ENCODE results near the gene HS3ST3A1. TPM values are rescaled to one million over a fixed set of nuclear protein-coding genes. Genes with fewer than 3 reads are reported as not detected.
A peak's percentile ranks its signal among the peaks of the same experiment; 100 is the strongest.

Gene HS3ST3A1
- total RNA-seq: 1 to 10 TPM; 2.1 to 4.4 TPM
- polyA plus RNA-seq (ENCODE audit: insufficient read length in 2 of 2): 1 to 10 TPM; 4.0 to 4.2 TPM
- long read RNA-seq, donor 1, transcript HS3ST3A1-201 (2 exons, 2,527 nt): major isoform, 5 of 5 reads
- long read RNA-seq, donor 1, partial matches to known transcripts: 0 of 5 reads
- long read RNA-seq, donor 1, other reads (novel, unspliced or antisense): 0 of 5 reads
- long read RNA-seq, donor 2, partial matches to known transcripts: 0 of 4 reads
- long read RNA-seq, donor 2, other reads (novel, unspliced or antisense): 0 of 4 reads
- long read RNA-seq, donor 3, partial matches to known transcripts: 0 of 1 reads
- long read RNA-seq, donor 3, other reads (novel, unspliced or antisense): 0 of 1 reads
- long read RNA-seq, donor 4, partial matches to known transcripts: 0 of 4 reads
- long read RNA-seq, donor 4, other reads (novel, unspliced or antisense): 0 of 4 reads

DNA sequence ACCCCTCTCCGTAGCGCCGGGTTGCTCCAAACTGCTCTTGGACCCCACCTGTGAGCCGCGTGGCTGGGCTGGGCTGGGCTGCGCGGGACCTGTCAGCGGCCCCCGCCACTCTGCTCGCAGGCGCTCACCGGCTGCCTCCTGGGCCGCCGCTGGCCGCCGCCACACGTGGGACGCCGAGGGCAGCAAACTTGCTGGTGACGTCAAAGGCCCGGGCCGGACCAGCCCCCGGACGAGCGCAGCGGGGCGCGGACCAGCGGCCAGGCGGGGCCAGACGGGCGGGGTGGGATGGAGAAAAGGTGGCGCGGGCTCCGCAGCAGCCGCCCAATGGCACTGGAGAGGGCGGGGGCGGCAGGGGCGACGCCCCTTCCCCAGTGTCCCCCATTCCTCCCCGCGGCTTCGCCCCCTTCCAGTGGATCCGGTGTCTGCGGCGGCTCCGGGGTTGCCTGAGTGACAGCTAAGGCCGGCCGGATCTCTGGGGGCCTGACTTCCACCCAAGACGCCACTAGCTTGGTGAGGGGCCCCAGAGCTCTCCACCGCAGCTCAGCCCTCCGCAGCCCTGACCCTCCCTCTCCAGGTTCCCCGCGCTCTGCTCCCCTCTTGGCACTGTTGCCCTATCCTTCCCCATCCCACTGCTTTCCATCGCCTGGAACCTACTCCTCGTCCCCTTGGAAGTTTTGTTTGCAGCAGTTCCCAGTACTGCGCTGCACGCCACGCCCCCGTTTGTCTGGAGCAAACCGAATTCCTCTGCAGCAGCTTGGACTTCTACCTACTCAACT is at the start of gene HS3ST3A1:
Gene HS3ST3A1 (minus strand): TSS at position 154 of the 776 bp plus-strand sequence. CDS start 800 bp downstream, outside the sequence.
- Histone ChIP-seq H3K4me1 (ENCODE audit: control insufficient read depth, insufficient read depth, low read length) (peaks cover 14% of the 10 kb centered on the region), H3K36me3 (ENCODE audit: control insufficient read depth, insufficient read depth, low read length) (no peaks in the 10 kb centered on the region), H3K27ac (ENCODE audit: low read depth, low read length) (peak within 1 kb of the TSS; percentile 52), H3K9me3 (ENCODE audit: control insufficient read depth, insufficient read depth, low read length) (no peaks in the 10 kb centered on the region), H3K27me3 (ENCODE audit: control insufficient read depth, insufficient read depth, low read length) (peaks cover 35% of the 10 kb centered on the region), H3K4me3 (ENCODE audit: low read depth, low read length) (peak within 1 kb of the TSS; percentile 54)
- WGBS (ENCODE audit: insufficient coverage): under 1% methylated on average over 57 of the region's 61 CpGs
- peak in 3 of 6 donors; percentile 48 to 65 (median 57) for DNase-seq (ENCODE audit: low read depth in 4 of 6, low spot score in 6 of 6)

- Histone ChIP-seq H3K27me3 (ENCODE audit: control insufficient read depth, insufficient read depth, low read length) (no peaks in the 10 kb centered on the region), H3K27ac (ENCODE audit: low read depth, low read length) (no peak overlapping the region), H3K36me3 (ENCODE audit: control insufficient read depth, insufficient read depth, low read length) (no peaks in the 10 kb centered on the region), H3K4me1 (ENCODE audit: control insufficient read depth, insufficient read depth, low read length) (no peaks in the 10 kb centered on the region), H3K9me3 (ENCODE audit: control insufficient read depth, insufficient read depth, low read length) (no peaks in the 10 kb centered on the region), H3K4me3 (ENCODE audit: low read depth, low read length) (no peak overlapping the region)
- no peak for DNase-seq (ENCODE audit: low read depth in 4 of 6, low spot score in 6 of 6)
- WGBS (ENCODE audit: insufficient coverage): 66% methylated on average over 4 of the region's 4 CpGs
Observed at GRCh38 chr17:13650096-13650675, 48.5 kb upstream of the HS3ST3A1 start.

DNA sequence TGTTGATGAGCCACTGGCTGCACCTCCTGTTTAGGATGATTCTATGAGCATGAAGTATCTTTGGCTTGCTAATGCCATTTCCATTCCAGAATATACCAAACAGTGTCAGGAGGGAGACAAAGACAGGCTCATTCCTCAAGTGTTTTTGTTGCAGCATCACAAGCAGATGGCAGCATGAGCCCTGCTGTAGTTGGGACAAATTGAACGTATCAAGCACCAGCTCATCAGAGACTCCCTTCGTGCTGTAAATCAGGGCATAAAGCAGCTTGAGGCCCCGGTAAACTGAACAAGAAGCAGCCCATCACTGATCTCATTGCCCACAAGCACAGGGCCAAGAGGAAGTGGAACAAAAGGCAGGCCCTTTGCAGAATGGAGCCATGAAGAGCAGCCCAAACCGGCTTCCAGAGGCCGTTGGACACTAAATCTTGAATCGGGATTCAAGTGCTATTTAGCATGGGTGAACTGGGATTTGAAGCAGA is 45.9 kb upstream of the HS3ST3A1 start:
- Histone ChIP-seq H3K4me3 (ENCODE audit: low read depth, low read length) (no peak overlapping the region), H3K4me1 (ENCODE audit: control insufficient read depth, insufficient read depth, low read length) (no peaks in the 10 kb centered on the region), H3K9me3 (ENCODE audit: control insufficient read depth, insufficient read depth, low read length) (no peaks in the 10 kb centered on the region), H3K27ac (ENCODE audit: low read depth, low read length) (no peak overlapping the region), H3K27me3 (ENCODE audit: control insufficient read depth, insufficient read depth, low read length) (no peaks in the 10 kb centered on the region), H3K36me3 (ENCODE audit: control insufficient read depth, insufficient read depth, low read length) (no peaks in the 10 kb centered on the region)
- 13% methylated on average over 6 of the region's 6 CpGs for WGBS (ENCODE audit: insufficient coverage)
- peak; percentile 33 to 91 (median 46) for DNase-seq (ENCODE audit: low read depth in 4 of 6, low spot score in 6 of 6)

GRCh38 chr17:13646969-13647542 is 45.3 kb upstream of the HS3ST3A1 start:
- H3K36me3 ChIP-seq (ENCODE audit: control insufficient read depth, insufficient read depth, low read length): no peaks in the 10 kb centered on the region
- DNase-seq (ENCODE audit: low read depth in 4 of 6, low spot score in 6 of 6): no peak
- H3K9me3 ChIP-seq (ENCODE audit: control insufficient read depth, insufficient read depth, low read length): no peaks in the 10 kb centered on the region
- H3K27me3 ChIP-seq (ENCODE audit: control insufficient read depth, insufficient read depth, low read length): no peaks in the 10 kb centered on the region
- no peak overlapping the region for H3K27ac ChIP-seq (ENCODE audit: low read depth, low read length)
- 44% methylated on average over 2 of the region's 5 CpGs for WGBS (ENCODE audit: insufficient coverage)
- no peak overlapping the region for H3K4me3 ChIP-seq (ENCODE audit: low read depth, low read length)
- no peaks in the 10 kb centered on the region for H3K4me1 ChIP-seq (ENCODE audit: control insufficient read depth, insufficient read depth, low read length)

- H3K9me3 ChIP-seq (ENCODE audit: control insufficient read depth, insufficient read depth, low read length): no peaks in the 10 kb centered on the region
- H3K27ac ChIP-seq (ENCODE audit: low read depth, low read length): no peak overlapping the region
- H3K4me1 ChIP-seq (ENCODE audit: control insufficient read depth, insufficient read depth, low read length): no peaks in the 10 kb centered on the region
- no peaks in the 10 kb centered on the region for H3K36me3 ChIP-seq (ENCODE audit: control insufficient read depth, insufficient read depth, low read length)
- no peak for DNase-seq (ENCODE audit: low read depth in 4 of 6, low spot score in 6 of 6)
- H3K27me3 ChIP-seq (ENCODE audit: control insufficient read depth, insufficient read depth, low read length): no peaks in the 10 kb centered on the region
- no peak overlapping the region for H3K4me3 ChIP-seq (ENCODE audit: low read depth, low read length)
- 88% methylated on average over 1 of the region's 2 CpGs for WGBS (ENCODE audit: insufficient coverage)
Observed at GRCh38 chr17:13646411-13646810, 44.7 kb upstream of the HS3ST3A1 start.

- Histone ChIP-seq H3K4me1 (ENCODE audit: control insufficient read depth, insufficient read depth, low read length) (no peaks in the 10 kb centered on the region), H3K9me3 (ENCODE audit: control insufficient read depth, insufficient read depth, low read length) (no peaks in the 10 kb centered on the region), H3K27ac (ENCODE audit: low read depth, low read length) (no peak overlapping the region), H3K27me3 (ENCODE audit: control insufficient read depth, insufficient read depth, low read length) (no peaks in the 10 kb centered on the region), H3K36me3 (ENCODE audit: control insufficient read depth, insufficient read depth, low read length) (no peaks in the 10 kb centered on the region), H3K4me3 (ENCODE audit: low read depth, low read length) (no peak overlapping the region)
- peak in 1 of 6 donors; percentile 23 for DNase-seq (ENCODE audit: low read depth in 4 of 6, low spot score in 6 of 6)
- WGBS (ENCODE audit: insufficient coverage): 58% methylated on average over 1 of the region's 2 CpGs
Observed at GRCh38 chr17:13643180-13643579, 41.5 kb upstream of the HS3ST3A1 start.

- Histone ChIP-seq H3K9me3 (ENCODE audit: control insufficient read depth, insufficient read depth, low read length) (no peaks in the 10 kb centered on the region), H3K27ac (ENCODE audit: low read depth, low read length) (no peak overlapping the region), H3K36me3 (ENCODE audit: control insufficient read depth, insufficient read depth, low read length) (no peaks in the 10 kb centered on the region), H3K27me3 (ENCODE audit: control insufficient read depth, insufficient read depth, low read length) (no peaks in the 10 kb centered on the region), H3K4me3 (ENCODE audit: low read depth, low read length) (no peak overlapping the region), H3K4me1 (ENCODE audit: control insufficient read depth, insufficient read depth, low read length) (no peaks in the 10 kb centered on the region)
- 63% methylated on average over 2 of the region's 2 CpGs for WGBS (ENCODE audit: insufficient coverage)
- no peak for DNase-seq (ENCODE audit: low read depth in 4 of 6, low spot score in 6 of 6)
Observed at GRCh38 chr17:13642188-13642587, 40.5 kb upstream of the HS3ST3A1 start.

GRCh38 chr17:13640551-13640950 is 38.8 kb upstream of the HS3ST3A1 start:
- no peaks in the 10 kb centered on the region for H3K36me3 ChIP-seq (ENCODE audit: control insufficient read depth, insufficient read depth, low read length)
- 18% methylated on average over 1 of the region's 3 CpGs for WGBS (ENCODE audit: insufficient coverage)
- DNase-seq (ENCODE audit: low read depth in 4 of 6, low spot score in 6 of 6): no peak
- no peaks in the 10 kb centered on the region for H3K4me1 ChIP-seq (ENCODE audit: control insufficient read depth, insufficient read depth, low read length)
- no peak overlapping the region for H3K4me3 ChIP-seq (ENCODE audit: low read depth, low read length)
- no peaks in the 10 kb centered on the region for H3K9me3 ChIP-seq (ENCODE audit: control insufficient read depth, insufficient read depth, low read length)
- no peaks in the 10 kb centered on the region for H3K27me3 ChIP-seq (ENCODE audit: control insufficient read depth, insufficient read depth, low read length)
- no peak overlapping the region for H3K27ac ChIP-seq (ENCODE audit: low read depth, low read length)

DNA sequence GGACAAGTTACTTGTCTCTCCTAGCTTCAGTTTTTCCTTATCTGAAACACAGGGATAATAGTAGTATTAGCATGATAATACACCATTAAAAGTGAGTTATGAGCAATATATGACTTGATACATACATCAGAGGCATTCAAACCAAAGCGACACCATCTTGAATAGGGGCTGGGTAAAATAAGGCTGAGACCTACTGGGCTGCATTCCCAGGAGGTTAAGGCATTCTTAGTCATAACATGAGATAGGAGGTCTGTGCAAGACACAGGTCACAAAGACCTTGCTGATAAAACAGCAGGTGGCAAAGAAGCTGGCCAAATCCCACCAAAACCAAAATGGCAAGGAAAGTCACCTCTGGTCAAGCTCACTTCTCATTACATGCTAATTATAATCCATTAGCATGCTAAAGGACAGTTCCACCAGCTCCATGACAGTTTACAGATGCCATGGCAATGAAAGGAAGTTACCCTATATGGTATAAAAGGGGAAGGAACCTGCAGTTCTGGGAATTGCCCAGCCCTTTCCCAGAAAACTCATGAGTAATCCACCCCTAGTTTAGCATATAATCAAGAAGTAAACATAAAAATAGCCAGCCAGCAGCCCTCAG is 37.2 kb upstream of the HS3ST3A1 start:
- WGBS (ENCODE audit: insufficient coverage): no CpG with 5 or more reads among the region's 1 CpG
- no peak overlapping the region for H3K27ac ChIP-seq (ENCODE audit: low read depth, low read length)
- H3K9me3 ChIP-seq (ENCODE audit: control insufficient read depth, insufficient read depth, low read length): no peaks in the 10 kb centered on the region
- no peaks in the 10 kb centered on the region for H3K4me1 ChIP-seq (ENCODE audit: control insufficient read depth, insufficient read depth, low read length)
- no peak for DNase-seq (ENCODE audit: low read depth in 4 of 6, low spot score in 6 of 6)
- no peaks in the 10 kb centered on the region for H3K36me3 ChIP-seq (ENCODE audit: control insufficient read depth, insufficient read depth, low read length)
- no peaks in the 10 kb centered on the region for H3K27me3 ChIP-seq (ENCODE audit: control insufficient read depth, insufficient read depth, low read length)
- no peak overlapping the region for H3K4me3 ChIP-seq (ENCODE audit: low read depth, low read length)
